H9 (cell line): ENCODE data around the gene HS2ST1. TPM values are rescaled to one million over a fixed set of nuclear protein-coding genes. Genes with fewer than 3 reads are reported as not detected.

ENCODE experiments used
- DNase-seq: peaks from one replicate; pipeline ENCODE4 v3.0.0-alpha.2; 2017
- H2AFZ ChIP-seq: one replicate; pipeline ENCODE4 v1.6.1; 2013; ENCODE audit warnings: mild to moderate bottlenecking, low read length, control low read depth, moderate library complexity
- H2AK5ac ChIP-seq: 2 replicates; pipeline ENCODE4 v1.6.1; 2013; ENCODE audit warnings: low read length, control low read depth, mixed read lengths; ENCODE audit not compliant: insufficient read length
- H2BK120ac ChIP-seq: one replicate; pipeline ENCODE4 v1.6.1; 2013; ENCODE audit warnings: low read depth, mild to moderate bottlenecking, low read length, control low read depth, inconsistent platforms; ENCODE audit not compliant: poor library complexity, severe bottlenecking
- H2BK12ac ChIP-seq: 2 replicates; pipeline ENCODE4 v1.6.1; 2013; ENCODE audit warnings: low read length, control low read depth, mixed read lengths, low read depth; ENCODE audit not compliant: insufficient read length
- H2BK15ac ChIP-seq: 2 replicates; pipeline ENCODE4 v1.6.1; 2013; ENCODE audit warnings: low read depth, low read length, control low read depth
- H2BK20ac ChIP-seq: one replicate; pipeline ENCODE4 v1.6.1; 2013; ENCODE audit warnings: low read depth, mild to moderate bottlenecking, low read length, control low read depth, inconsistent platforms; ENCODE audit not compliant: poor library complexity, severe bottlenecking
- H2BK5ac ChIP-seq: 2 replicates; pipeline ENCODE4 v1.6.1; 2013; ENCODE audit warnings: low read length, control low read depth, mixed read lengths; ENCODE audit not compliant: insufficient read length
- H3K14ac ChIP-seq: 2 replicates; pipeline ENCODE4 v1.6.1; 2013; ENCODE audit warnings: low read length, control low read depth; ENCODE audit not compliant: insufficient read depth
- H3K18ac ChIP-seq: 2 replicates; pipeline ENCODE4 v1.6.1; 2013; ENCODE audit warnings: low read depth, mild to moderate bottlenecking, mixed read lengths, low read length, control low read depth; ENCODE audit not compliant: insufficient read length
- H3K23ac ChIP-seq: 2 replicates; pipeline ENCODE4 v1.6.1; 2013; ENCODE audit warnings: low read length, control low read depth, mixed read lengths, low read depth; ENCODE audit not compliant: insufficient read length
- H3K23me2 ChIP-seq: 2 replicates; pipeline ENCODE4 v1.6.1; 2013; ENCODE audit warnings: low read depth, mild to moderate bottlenecking, mixed read lengths, low read length, control low read depth; ENCODE audit not compliant: insufficient read length, poor library complexity, severe bottlenecking
- H3K27ac ChIP-seq: 2 replicates; pipeline ENCODE4 v1.5.1; 2013; ENCODE audit warnings: low read length, control low read depth, mixed read lengths, low read depth; ENCODE audit not compliant: insufficient read length
- H3K27me3 ChIP-seq: 2 replicates; pipeline ENCODE4 v1.6.1; 2013; ENCODE audit warnings: low read length, control low read depth, inconsistent platforms; ENCODE audit not compliant: insufficient read depth
- H3K4ac ChIP-seq: 2 replicates; pipeline ENCODE4 v1.6.1; 2013; ENCODE audit warnings: low read depth, mild to moderate bottlenecking, control low read depth, inconsistent platforms, low read length, moderate library complexity
- H3K4me1 ChIP-seq: 2 replicates; pipeline ENCODE4 v1.6.1; 2013; ENCODE audit warnings: low read length, control low read depth, inconsistent platforms; ENCODE audit not compliant: insufficient read depth
- H3K4me2 ChIP-seq: 2 replicates; pipeline ENCODE4 v1.6.1; 2013; ENCODE audit warnings: low read length, control low read depth, mixed read lengths; ENCODE audit not compliant: insufficient read length, insufficient read depth
- H3K56ac ChIP-seq: 2 replicates; pipeline ENCODE4 v1.6.1; 2013; ENCODE audit warnings: low read depth, mild to moderate bottlenecking, mixed read lengths, low read length, control low read depth; ENCODE audit not compliant: insufficient read length
- H3K79me1 ChIP-seq: 2 replicates; pipeline ENCODE4 v1.6.1; 2013; ENCODE audit warnings: low read depth, mild to moderate bottlenecking, moderate library complexity, low read length, control low read depth, inconsistent platforms; ENCODE audit not compliant: insufficient read depth, poor library complexity, severe bottlenecking
- H3K79me2 ChIP-seq: 2 replicates; pipeline ENCODE4 v1.6.1; 2013; ENCODE audit warnings: low read length, control low read depth, inconsistent platforms; ENCODE audit not compliant: insufficient read depth
- H3K9ac ChIP-seq: 2 replicates; pipeline ENCODE4 v1.6.1; 2013; ENCODE audit warnings: low read length, control low read depth, mixed read lengths; ENCODE audit not compliant: insufficient read length; ENCODE audit errors: extremely low read depth
- H3K9me3 ChIP-seq: one replicate; pipeline ENCODE4 v1.6.1; 2013; ENCODE audit warnings: low read depth, low read length, inconsistent platforms; ENCODE audit not compliant: control insufficient read depth
- H3T11ph ChIP-seq: one replicate; pipeline ENCODE4 v1.6.1; 2013; ENCODE audit warnings: mild to moderate bottlenecking, low read length, control low read depth, inconsistent platforms
- H4K20me1 ChIP-seq: one replicate; pipeline ENCODE4 v1.6.1; 2013; ENCODE audit not compliant: control insufficient read depth, insufficient read length, insufficient read depth
- H4K5ac ChIP-seq: 2 replicates; pipeline ENCODE4 v1.6.1; 2013; ENCODE audit warnings: low read depth, mild to moderate bottlenecking, mixed read lengths, low read length, control low read depth; ENCODE audit not compliant: insufficient read length
- H4K8ac ChIP-seq: replicated peaks from 2 replicates; pipeline ENCODE4 v1.6.1; 2013; ENCODE audit warnings: low read length, control low read depth, mixed read lengths, low read depth; ENCODE audit not compliant: insufficient read length
- H4K91ac ChIP-seq: 2 replicates; pipeline ENCODE4 v1.6.1; 2013; ENCODE audit warnings: low read depth, mild to moderate bottlenecking, moderate library complexity, mixed read lengths, low read length, control low read depth; ENCODE audit not compliant: insufficient read length
- H3K27ac Mint-ChIP-seq, 3 experiments: 2 replicates in 2 of 3; 3 replicates in 1 of 3; pipeline ENCODE4 v1.8.0; 2020 to 2021; ENCODE audit warnings: mixed read lengths in 3 of 3, mild to moderate bottlenecking in 1 of 3, moderate library complexity in 1 of 3
- H3K27me3 Mint-ChIP-seq: 2 replicates; pipeline ENCODE4 v1.8.0; 2021; ENCODE audit warnings: low read depth, mild to moderate bottlenecking, moderate library complexity, mixed read lengths
- H3K36me3 Mint-ChIP-seq, 3 experiments: 2 replicates in 2 of 3; 3 replicates in 1 of 3; pipeline ENCODE4 v1.8.0; 2020 to 2021; ENCODE audit warnings: low read depth in 3 of 3, mixed read lengths in 3 of 3; ENCODE audit not compliant: insufficient read depth in 1 of 3
- H3K4me1 Mint-ChIP-seq, 2 experiments: 2 replicates each; pipeline ENCODE4 v1.8.0; 2020; ENCODE audit warnings: mixed read lengths in 2 of 2
- H3K4me3 Mint-ChIP-seq, 2 experiments: 2 replicates in 1 of 2; 3 replicates in 1 of 2; pipeline ENCODE4 v1.8.0; 2020 to 2021; ENCODE audit warnings: mild to moderate bottlenecking in 2 of 2, mixed read lengths in 2 of 2, moderate library complexity in 1 of 2
- H3K9me3 Mint-ChIP-seq, 2 experiments: 2 replicates in 1 of 2; 3 replicates in 1 of 2; pipeline ENCODE4 v1.8.0; 2020; ENCODE audit warnings: mild to moderate bottlenecking in 2 of 2, mixed read lengths in 2 of 2, moderate library complexity in 1 of 2
- CTCF ChIP-seq: fragments of 200-600 bp; sonication (generic); conservative IDR thresholded peaks from 3 replicates; pipeline ENCODE4 v1.8.0; 2021; ENCODE audit warnings: antibody characterized with exemption, mild to moderate bottlenecking
- WGBS: extraction: QIAGEN DNeasy Blood & Tissue Kit; methylation state at CpG from one replicate; pipeline ENCODE4 v1.1.7; 2013; ENCODE audit warnings: missing lambda C conversion rate, low lambda C conversion rate, mixed read lengths; ENCODE audit not compliant: insufficient read length; ENCODE audit errors: extremely low coverage; 5-methylcytosine and 5-hydroxymethylcytosine counted together
- total RNA-seq: library from RNA; stranded (reverse); gene quantifications from 2 replicates; pipeline ENCODE4 v1.2.1, GENCODE V29; 2021

The HS2ST1 gene
- total RNA-seq, 1 experiment from 2014 or later: 20.1 TPM

GRCh38 chr1:86915737-86916235, 1.4 kb downstream of the HS2ST1 start:
- no peaks in the 10 kb centered on the region for H4K20me1 ChIP-seq
- 100% methylated on average over 1 of the region's 14 CpGs for WGBS
- H3K27me3 Mint-ChIP-seq: no peaks in the 10 kb centered on the region
- no peaks in the 10 kb centered on the region for H3K9me3 ChIP-seq
- peaks cover 13% of the 10 kb centered on the region for H3K23me2 ChIP-seq
- H3K79me2 ChIP-seq: peaks cover 39% of the 10 kb centered on the region
- peaks cover 3% of the 10 kb centered on the region for H3K79me1 ChIP-seq
- H2BK20ac ChIP-seq: no peak overlapping the region
- no peak overlapping the region for H2BK5ac ChIP-seq
- H3K14ac ChIP-seq: no peak overlapping the region; the same call in 1 of the 2 replicates
- peak overlapping the region; percentile 24 for H2AFZ ChIP-seq
- H3T11ph ChIP-seq: no peak overlapping the region
- H3K4me2 ChIP-seq: peak overlapping the region; percentile 80
- peaks cover 0 to 2% of the 10 kb centered on the region in 2 experiments; a peak in 3 of 5 replicates for H3K9me3 Mint-ChIP-seq
- no peaks in the 10 kb centered on the region for H3K27me3 ChIP-seq
- H3K4ac ChIP-seq: no peak overlapping the region
- H3K4me1 Mint-ChIP-seq: peaks cover 16 to 28% of the 10 kb centered on the region in 2 experiments
- H3K23ac ChIP-seq: no peak overlapping the region
- H3K9ac ChIP-seq: peak overlapping the region; percentile 90
- no peak overlapping the region for H2AK5ac ChIP-seq
- no peak overlapping the region for H2BK15ac ChIP-seq
- H3K56ac ChIP-seq: no peak overlapping the region
- H2BK120ac ChIP-seq: no peak overlapping the region
- peaks cover 4 to 14% (median 10%) of the 10 kb centered on the region in 3 experiments for H3K36me3 Mint-ChIP-seq
- H4K91ac ChIP-seq: no peak overlapping the region
- H3K27ac Mint-ChIP-seq: no peak overlapping the region
- TF ChIP-seq CTCF: no peak
- no peak overlapping the region for H3K27ac ChIP-seq
- H3K4me1 ChIP-seq: no peaks in the 10 kb centered on the region; the same call in 1 of the 2 replicates
- no peak overlapping the region for H4K8ac ChIP-seq
- no peak for DNase-seq
- H2BK12ac ChIP-seq: no peak overlapping the region
- no peak overlapping the region for H3K4me3 Mint-ChIP-seq
- no peak overlapping the region for H3K18ac ChIP-seq
- no peak overlapping the region for H4K5ac ChIP-seq
